Ovary (tissue), 3 donors: ENCODE data around the gene ZNF771.

Source experiments
- CTCF ChIP-seq, 3 donors: fragments of 450-650 bp in 2 of 3; fragments of 200-600 bp in 1 of 3; IDR thresholded peaks; one replicate each; pipeline versions ENCODE4 v1.5.1 to v1.8.0; 2016 to 2022; ENCODE audit warnings: antibody characterized with exemption in 3 of 3, mild to moderate bottlenecking in 1 of 3
- EP300 ChIP-seq: sonication (generic); formaldehyde crosslinking; IDR thresholded peaks from one replicate; pipeline ENCODE4 v1.6.1; 2017; ENCODE audit warnings: antibody characterized with exemption
- POLR2A ChIP-seq: fragments of 450-650 bp; IDR thresholded peaks from one replicate; pipeline ENCODE4 v1.6.1; 2017; ENCODE audit warnings: antibody characterized with exemption, mild to moderate bottlenecking, moderate library complexity
- donor health status: DM: no; HTN: no; CAD: no.

- TF ChIP-seq CTCF (IDR thresholded peaks at IDR 0.05) = no peak
- no peak for TF ChIP-seq EP300
- no peak for TF ChIP-seq POLR2A
Observed at GRCh38 chr16:30358577-30358936, 48.8 kb upstream of the ZNF771 start.
